GDM1 (cell line): Measurements from ENCODE around the gene IPO9.
"Not testable (repeated sequence)": the region's sequence is repeated elsewhere in the genome, so short reads cannot be mapped to it uniquely, and the experiment has no call there.

Source experiments
- DNase-seq: peaks from one replicate; lab custom pipeline; 2025; lab: John Stamatoyannopoulos, UW

IPO9 gene

DNA sequence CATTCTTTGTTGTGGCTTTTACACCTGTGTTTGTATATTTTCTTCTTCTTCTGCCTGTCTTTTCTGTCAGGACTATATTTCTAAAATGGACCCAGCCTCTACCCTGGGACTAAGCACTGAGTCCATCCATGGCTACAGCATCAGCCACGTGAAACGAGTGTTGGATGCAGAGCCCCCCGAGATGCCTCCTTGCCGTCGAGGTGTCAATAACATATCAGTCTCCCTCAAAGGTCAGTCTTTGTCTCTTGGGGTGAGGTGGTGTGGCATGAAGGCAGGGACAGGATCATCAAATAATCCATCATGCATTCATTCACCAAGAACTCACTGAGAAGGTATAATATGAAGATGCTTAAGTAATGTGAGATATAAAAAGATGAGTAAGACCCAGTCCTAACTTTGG is 19.1 kb upstream of the IPO9 start:
- no peak for DNase-seq

DNA sequence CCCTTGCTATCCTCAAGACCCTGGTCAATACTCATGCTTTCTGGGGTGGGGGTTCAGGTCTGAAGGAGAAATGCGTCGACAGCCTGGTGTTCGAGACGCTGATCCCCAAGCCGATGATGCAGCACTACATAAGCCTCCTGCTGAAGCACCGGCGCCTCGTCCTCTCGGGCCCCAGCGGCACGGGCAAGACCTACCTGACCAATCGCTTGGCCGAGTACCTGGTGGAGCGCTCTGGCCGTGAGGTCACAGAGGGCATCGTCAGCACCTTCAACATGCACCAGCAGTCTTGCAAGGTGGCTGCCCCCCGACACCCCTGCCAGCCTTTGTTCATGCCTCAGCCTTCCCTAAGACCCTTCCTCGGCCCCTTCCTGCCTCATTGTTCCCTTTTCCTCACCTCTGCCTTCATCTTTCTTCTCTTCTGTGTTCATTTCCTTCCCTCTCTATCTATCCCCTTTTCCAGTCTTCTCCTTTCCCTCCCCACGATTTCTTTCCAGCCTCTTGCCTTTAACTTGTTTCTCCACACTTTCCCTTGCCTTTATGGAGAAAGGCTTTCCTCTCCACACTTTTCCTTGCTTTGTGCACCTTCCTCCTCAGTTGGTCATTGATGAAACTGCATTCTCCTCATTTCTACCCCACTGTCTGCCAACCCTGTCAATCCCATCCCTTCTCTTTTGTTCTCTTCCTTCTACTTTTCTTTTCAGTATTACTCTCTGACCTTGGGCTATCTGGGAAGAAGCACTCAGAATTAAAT is 18.3 kb upstream of the IPO9 start:
- DNase-seq: no peak

DNA sequence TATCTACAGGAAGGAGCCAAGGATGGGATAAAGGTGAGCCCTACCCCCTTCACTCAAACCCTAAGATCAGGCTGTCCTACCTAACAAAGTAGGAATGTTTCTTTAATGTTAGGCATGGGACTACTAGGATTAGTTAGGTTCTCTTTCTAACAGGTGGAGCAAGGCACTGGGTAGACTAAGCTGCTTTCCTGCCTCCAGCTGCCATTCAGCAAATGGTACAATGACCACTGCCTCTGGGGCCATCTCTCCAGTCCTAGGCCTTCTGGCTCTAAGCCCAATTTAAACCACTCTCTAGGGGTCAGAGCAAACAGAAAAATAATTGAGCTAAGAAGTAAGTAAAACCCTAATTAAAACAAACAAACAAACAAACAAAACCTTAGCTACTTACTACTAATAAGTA is 15.7 kb upstream of the IPO9 start:
- no peak for DNase-seq

DNA sequence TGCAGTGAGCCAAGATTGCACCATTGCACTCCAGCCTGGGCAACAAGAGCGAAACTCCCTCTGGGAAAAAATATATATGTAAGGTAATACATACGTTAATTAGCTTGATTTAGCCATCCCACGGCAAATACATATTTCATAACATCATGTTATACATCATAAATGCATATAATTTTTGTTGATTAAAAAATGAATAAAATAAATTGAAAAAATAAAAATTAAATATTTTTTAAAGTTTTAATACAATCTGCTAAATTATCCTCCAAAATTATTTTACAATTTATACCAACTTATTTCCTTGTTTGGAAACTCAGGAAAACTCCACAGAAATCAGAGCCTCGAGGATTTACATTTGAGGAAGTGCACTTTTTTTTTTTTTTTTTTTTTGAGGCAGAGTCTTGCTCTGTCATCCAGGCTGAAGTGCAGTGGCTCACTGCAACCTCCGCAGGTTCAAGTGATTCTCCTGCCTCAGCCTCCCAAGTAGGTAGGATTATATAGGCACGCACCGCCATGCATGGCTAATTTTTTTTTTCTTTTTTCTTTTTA is 12.6 kb upstream of the IPO9 start:
- DNase-seq: no peak

DNA sequence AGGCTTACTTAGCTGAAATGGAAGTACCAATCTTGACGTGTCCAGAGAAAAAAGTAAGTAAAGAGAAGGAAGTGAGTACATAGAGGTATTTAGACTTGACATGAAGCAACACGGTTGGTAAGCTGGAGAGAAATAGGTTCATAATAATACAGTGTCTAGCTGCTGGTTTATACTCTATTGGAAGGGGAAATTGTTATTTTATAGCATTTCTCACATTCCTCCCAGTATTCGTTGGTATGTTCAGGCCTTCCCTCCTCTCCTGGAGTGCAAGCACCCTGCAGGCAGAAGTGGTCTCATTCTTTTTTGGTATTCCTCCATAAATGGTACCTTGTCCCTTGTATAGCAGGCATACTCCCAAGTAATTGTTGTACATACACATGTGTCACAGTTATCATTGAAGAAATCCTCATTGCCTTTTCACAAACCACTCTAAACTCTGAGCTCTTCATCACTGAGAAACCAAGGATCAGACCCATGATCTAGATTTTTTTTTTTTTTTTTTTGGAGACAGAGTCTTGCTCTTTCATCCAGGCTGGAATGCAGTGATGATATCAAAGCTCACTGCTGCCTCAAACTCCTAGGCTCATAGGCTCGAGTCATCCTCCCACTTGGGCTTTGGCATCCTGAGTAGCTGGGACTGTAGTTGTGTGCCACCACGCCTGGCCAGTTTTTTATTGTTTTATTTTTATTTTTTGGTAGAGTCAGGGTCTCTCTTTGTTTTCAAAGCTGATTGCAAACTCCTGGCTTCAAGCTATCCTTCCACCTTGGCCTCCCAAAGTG is 9.8 kb upstream of the IPO9 start:
- no peak for DNase-seq

DNA sequence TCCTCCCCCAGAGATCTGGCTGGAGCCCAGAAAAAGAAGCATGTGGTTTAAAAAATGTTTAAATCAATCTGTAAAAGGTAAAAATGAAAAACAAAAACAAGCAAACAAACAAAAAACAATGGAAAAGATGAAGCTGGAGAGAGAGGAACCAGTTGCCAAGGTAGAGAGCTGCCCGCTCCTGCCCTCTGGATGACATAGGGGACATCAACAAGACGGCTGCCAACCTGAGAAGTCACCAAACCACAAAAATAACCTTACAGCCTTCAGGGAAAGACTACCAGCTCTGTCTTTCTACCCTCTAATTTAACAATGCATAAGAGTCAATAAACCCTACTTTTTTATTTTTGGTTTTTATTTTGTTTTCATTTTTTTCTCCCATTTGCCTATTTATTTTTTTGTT is 8.5 kb upstream of the IPO9 start:
- DNase-seq: no peak

DNA sequence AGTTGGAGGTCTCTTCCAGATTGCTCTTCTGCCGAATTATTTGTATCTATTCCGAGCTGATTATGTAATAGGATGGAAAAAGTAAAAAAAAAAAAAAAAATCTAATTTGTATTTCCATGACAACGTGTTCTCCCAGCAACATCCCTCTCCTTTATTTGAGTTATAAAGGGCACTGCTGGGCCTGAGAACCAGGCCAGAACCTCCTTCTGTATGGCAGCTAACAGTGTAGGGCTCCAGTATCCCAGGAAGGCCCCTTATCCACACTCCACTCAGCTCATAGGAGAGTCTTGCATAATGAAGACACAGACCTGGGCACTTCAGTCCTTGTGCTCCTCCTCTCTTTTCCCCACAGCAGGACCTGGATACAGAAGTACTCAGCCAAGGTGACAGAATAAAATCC is 3.7 kb upstream of the IPO9 start:
- DNase-seq: no peak

GRCh38 chr1:201826830-201827229 is 2.1 kb upstream of the IPO9 start:
- no peak for DNase-seq

DNA sequence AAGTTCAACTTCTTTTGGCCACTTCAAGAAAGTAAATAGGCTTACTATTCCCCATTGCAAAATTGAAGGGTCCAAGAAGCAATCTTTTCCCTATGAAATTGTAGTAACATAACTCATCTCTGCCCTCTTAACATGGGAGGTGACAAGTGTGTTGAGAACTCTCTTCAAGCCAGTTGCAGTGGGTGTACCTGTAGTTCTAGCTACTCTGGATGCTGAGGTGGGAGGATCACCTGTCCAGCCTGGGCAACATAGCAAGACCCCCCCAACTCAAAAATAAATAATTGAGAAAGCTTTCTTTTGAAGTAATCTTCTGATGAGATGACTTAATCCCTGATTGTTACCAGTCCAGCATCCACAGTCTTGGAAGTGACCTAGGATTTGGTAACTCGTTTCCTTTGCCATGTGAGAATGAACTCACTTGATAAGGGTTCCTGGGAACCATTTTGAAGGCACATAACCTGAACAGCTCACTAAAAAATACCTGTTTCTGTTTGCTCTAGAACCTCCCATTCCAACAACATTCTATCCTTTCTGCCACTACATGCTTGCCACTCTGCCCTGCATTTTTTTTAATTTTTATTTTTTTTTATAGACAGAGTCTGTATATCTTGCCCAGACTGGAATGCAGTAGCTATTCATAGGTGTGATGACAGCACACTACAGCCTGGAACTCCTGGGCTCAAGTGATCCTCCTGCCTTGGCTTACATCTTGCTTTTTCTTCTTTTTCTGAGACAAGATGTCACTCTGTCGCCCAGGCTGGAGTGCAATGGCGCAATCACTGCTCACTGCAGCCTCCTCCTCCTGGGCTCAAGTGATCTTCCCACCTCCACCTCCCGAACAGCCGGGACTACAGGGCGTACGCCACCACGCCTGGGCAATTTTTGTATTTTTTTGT is 1.4 kb upstream of the IPO9 start:
- no peak for DNase-seq

DNA sequence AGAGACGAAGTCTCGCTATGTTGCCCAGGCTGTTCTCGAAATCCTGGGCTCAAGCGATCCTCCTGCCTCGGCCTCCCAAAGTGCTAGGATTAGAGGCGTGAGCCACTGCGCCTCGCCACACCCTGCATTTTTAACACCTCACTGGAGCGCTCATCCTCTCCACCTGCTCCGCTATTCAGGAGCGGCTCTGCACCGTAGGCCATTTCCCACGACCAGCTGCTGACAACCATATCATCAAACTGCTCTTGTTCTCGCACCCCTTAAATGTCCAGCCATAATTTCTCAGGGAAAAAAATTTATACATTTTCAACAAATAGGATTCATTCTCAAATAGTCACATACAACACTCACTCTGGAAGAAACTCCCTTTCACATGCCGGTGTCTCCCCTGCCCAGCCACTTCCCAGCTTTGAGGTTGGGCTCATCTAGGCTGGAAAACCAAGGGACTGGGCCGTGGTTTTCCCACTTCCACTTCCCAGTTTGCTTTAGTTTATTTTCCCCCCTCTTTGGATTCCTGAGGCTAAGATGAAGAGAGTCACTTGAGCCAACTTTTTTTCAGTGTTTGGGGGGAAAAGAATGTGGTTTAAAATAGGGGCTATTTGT is 639 bp upstream of the IPO9 start:
- no peak for DNase-seq

GRCh38 chr1:201831371-201831770 is 2.4 kb downstream of the IPO9 start:
- no peak for DNase-seq

GRCh38 chr1:201834621-201835020 is 5.7 kb downstream of the IPO9 start:
- no peak for DNase-seq

GRCh38 chr1:201838381-201838780 is 9.4 kb downstream of the IPO9 start:
- DNase-seq: no peak

DNA sequence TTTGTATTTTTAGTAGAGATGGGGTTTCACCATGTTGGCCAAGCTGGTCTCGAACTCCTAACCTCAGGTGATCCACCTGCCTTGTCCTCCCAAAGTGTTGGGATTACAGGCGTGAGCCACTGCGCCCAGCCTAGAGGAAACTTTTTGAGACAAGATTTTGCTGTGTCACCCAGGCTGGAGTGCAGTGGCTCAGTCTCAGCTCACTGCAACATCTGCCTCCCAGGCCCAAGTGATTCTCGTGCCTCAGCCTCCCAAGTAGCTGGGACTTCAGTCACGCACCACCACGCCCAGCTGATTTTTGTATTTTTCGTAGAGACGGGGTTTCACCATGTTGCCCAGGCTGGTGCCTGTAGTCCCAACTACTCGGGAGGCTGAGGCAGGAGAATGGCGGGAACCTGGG is 10.1 kb downstream of the IPO9 start:
- not testable (repeated sequence) for DNase-seq

DNA sequence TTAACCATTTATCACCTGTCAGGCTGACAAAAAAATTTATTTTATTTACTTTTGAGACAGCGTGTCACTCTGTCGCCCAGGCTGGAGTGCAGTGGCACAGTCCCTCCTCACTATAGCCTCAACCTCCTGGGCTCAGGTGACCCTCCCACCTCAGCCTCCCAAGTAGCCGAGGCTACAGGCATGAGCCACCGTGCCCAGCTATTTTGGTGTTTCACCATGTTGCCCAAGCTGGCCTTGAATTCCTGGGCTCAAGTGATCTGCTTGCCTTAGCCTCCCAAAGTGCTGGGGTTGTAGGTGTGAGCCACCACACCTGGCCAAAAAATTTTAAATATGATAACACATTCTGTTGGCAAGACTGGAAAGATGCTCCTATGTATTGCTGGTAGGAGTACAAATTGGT is 11.1 kb downstream of the IPO9 start:
- no peak for DNase-seq

- DNase-seq: no peak
Observed at GRCh38 chr1:201840490-201840889, 11.5 kb downstream of the IPO9 start.

- DNase-seq: no peak
Observed at GRCh38 chr1:201841265-201841912, 12.4 kb downstream of the IPO9 start.

GRCh38 chr1:201842472-201843027 is 13.6 kb downstream of the IPO9 start:
- DNase-seq: no peak

GRCh38 chr1:201845331-201846083 is 16.6 kb downstream of the IPO9 start:
- no peak for DNase-seq

DNA sequence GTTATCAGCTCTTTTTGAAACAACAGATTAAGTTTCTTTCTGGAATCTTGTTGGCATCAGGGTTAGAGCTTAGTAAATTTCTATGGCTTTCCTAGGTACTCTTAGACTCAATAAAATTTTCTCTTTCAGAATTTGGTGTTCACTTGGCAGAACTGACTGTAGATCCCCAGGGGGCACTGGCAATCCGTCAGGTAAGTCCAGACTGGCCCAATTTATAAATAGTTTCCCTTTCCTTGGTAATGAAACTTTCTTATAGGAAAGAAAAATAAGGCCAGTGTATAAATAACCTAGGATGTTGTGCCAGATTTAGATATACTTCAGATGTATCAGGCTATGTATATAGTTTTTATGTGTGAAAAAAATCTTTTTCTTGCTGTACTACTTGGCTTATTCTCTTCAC is 18.2 kb downstream of the IPO9 start:
- no peak for DNase-seq
